ENCODE measurements around the gene SRGAP1.

Gene SRGAP1

GRCh38 chr12:64170730-64171129 lies 326.2 kb downstream of the SRGAP1 start:
- H3K4me1 ChIP-seq (ENCODE audit: insufficient read depth, low read length, severe bottlenecking) = no peaks in the 10 kb centered on the region
- H3K4me3 ChIP-seq (ENCODE audit: low read depth, low read length, poor library complexity, severe bottlenecking) = no peak overlapping the region
- no peaks in the 10 kb centered on the region for H3K9me2 ChIP-seq (ENCODE audit: low read depth, low read length)
- H3K9me3 ChIP-seq (ENCODE audit: low read length) = no peaks in the 10 kb centered on the region
- no peak overlapping the region for H3K27ac ChIP-seq (ENCODE audit: low read depth, low read length, poor library complexity, severe bottlenecking)
- H4K20me1 ChIP-seq (ENCODE audit: insufficient read depth, low read length) = no peaks in the 10 kb centered on the region
- TF ChIP-seq EZH2 (IDR thresholded peaks at IDR 0.05; ENCODE audit: borderline replicate concordance, low read length) = no peak
- TF ChIP-seq CTCF (IDR thresholded peaks at IDR 0.05; ENCODE audit: low read length) = no peak
- H3K9ac ChIP-seq (ENCODE audit: low read length) = no peak overlapping the region
- no peaks in the 10 kb centered on the region for H3K27me3 ChIP-seq (ENCODE audit: insufficient read depth, low read length)
- no peaks in the 10 kb centered on the region for H3K79me2 ChIP-seq (ENCODE audit: insufficient read depth, low read length)
- H3K4me2 ChIP-seq (ENCODE audit: low read length) = no peak overlapping the region
- no peak overlapping the region for H2AFZ ChIP-seq (ENCODE audit: low read length)
- H3K36me3 ChIP-seq (ENCODE audit: insufficient read depth, low read length) = no peaks in the 10 kb centered on the region
- no peaks in the 10 kb centered on the region for H3F3A ChIP-seq (ENCODE audit: insufficient read depth, low read length)

- H3K9ac ChIP-seq (ENCODE audit: low read length) = no peak overlapping the region
- no peak overlapping the region for H3K4me3 ChIP-seq (ENCODE audit: low read depth, low read length, poor library complexity, severe bottlenecking)
- no peaks in the 10 kb centered on the region for H3K79me2 ChIP-seq (ENCODE audit: insufficient read depth, low read length)
- H3K9me3 ChIP-seq (ENCODE audit: low read length) = no peaks in the 10 kb centered on the region
- no peaks in the 10 kb centered on the region for H3K9me2 ChIP-seq (ENCODE audit: low read depth, low read length)
- no peaks in the 10 kb centered on the region for H3K4me1 ChIP-seq (ENCODE audit: insufficient read depth, low read length, severe bottlenecking)
- no peaks in the 10 kb centered on the region for H3F3A ChIP-seq (ENCODE audit: insufficient read depth, low read length)
- H3K4me2 ChIP-seq (ENCODE audit: low read length) = no peak overlapping the region
- TF ChIP-seq CTCF (IDR thresholded peaks at IDR 0.05; ENCODE audit: low read length) = no peak
- no peak for TF ChIP-seq EZH2 (IDR thresholded peaks at IDR 0.05; ENCODE audit: borderline replicate concordance, low read length)
- no peak overlapping the region for H3K27ac ChIP-seq (ENCODE audit: low read depth, low read length, poor library complexity, severe bottlenecking)
- no peaks in the 10 kb centered on the region for H3K27me3 ChIP-seq (ENCODE audit: insufficient read depth, low read length)
- H4K20me1 ChIP-seq (ENCODE audit: insufficient read depth, low read length) = no peaks in the 10 kb centered on the region
- no peak overlapping the region for H2AFZ ChIP-seq (ENCODE audit: low read length)
- H3K36me3 ChIP-seq (ENCODE audit: insufficient read depth, low read length) = no peaks in the 10 kb centered on the region
Observed at GRCh38 chr12:64171715-64172114, 327.2 kb downstream of the SRGAP1 start.

GRCh38 chr12:64172143-64172970 lies 327.9 kb downstream of the SRGAP1 start:
- no peaks in the 10 kb centered on the region for H3F3A ChIP-seq (ENCODE audit: insufficient read depth, low read length)
- no peak overlapping the region for H3K4me3 ChIP-seq (ENCODE audit: low read depth, low read length, poor library complexity, severe bottlenecking)
- H3K9me2 ChIP-seq (ENCODE audit: low read depth, low read length) = no peaks in the 10 kb centered on the region
- H3K36me3 ChIP-seq (ENCODE audit: insufficient read depth, low read length) = no peaks in the 10 kb centered on the region
- H3K27me3 ChIP-seq (ENCODE audit: insufficient read depth, low read length) = no peaks in the 10 kb centered on the region
- H2AFZ ChIP-seq (ENCODE audit: low read length) = no peak overlapping the region
- no peaks in the 10 kb centered on the region for H3K9me3 ChIP-seq (ENCODE audit: low read length)
- no peak overlapping the region for H3K4me2 ChIP-seq (ENCODE audit: low read length)
- H3K4me1 ChIP-seq (ENCODE audit: insufficient read depth, low read length, severe bottlenecking) = no peaks in the 10 kb centered on the region
- H3K9ac ChIP-seq (ENCODE audit: low read length) = no peak overlapping the region
- H3K27ac ChIP-seq (ENCODE audit: low read depth, low read length, poor library complexity, severe bottlenecking) = no peak overlapping the region
- H4K20me1 ChIP-seq (ENCODE audit: insufficient read depth, low read length) = no peaks in the 10 kb centered on the region
- H3K79me2 ChIP-seq (ENCODE audit: insufficient read depth, low read length) = no peaks in the 10 kb centered on the region
- TF ChIP-seq CTCF (IDR thresholded peaks at IDR 0.05; ENCODE audit: low read length) (no peak), EZH2 (IDR thresholded peaks at IDR 0.05; ENCODE audit: borderline replicate concordance, low read length) (no peak)

Measured in OCI-LY1 (cell line).